NT2/D1 (cell line): ENCODE data around the gene BACE1.

ENCODE experiments used
- DNase-seq: peaks from one replicate; pipeline ENCODE4 v3.0.0-alpha.2; 2011; ENCODE audit warnings: low read depth, low spot score
- H3K27me3 ChIP-seq: 2 replicates; pipeline ENCODE4 v1.6.0; 2011; ENCODE audit warnings: mild to moderate bottlenecking; ENCODE audit not compliant: insufficient read length, insufficient read depth
- H3K36me3 ChIP-seq: 2 replicates; pipeline ENCODE4 v1.6.1; 2011; ENCODE audit warnings: mild to moderate bottlenecking, low read length, mixed read lengths; ENCODE audit not compliant: insufficient read depth, insufficient read length
- H3K4me1 ChIP-seq: 2 replicates; pipeline ENCODE4 v1.5.1; 2011; ENCODE audit not compliant: insufficient read depth, insufficient read length
- H3K4me3 ChIP-seq: 2 replicates; pipeline ENCODE4 v1.5.1; 2011; ENCODE audit warnings: low read depth; ENCODE audit not compliant: insufficient read length
- H3K9ac ChIP-seq: 2 replicates; pipeline ENCODE4 v1.6.0; 2011; ENCODE audit warnings: low read depth; ENCODE audit not compliant: insufficient read length
- H3K9me3 ChIP-seq: 2 replicates; pipeline ENCODE4 v1.5.1; 2011; ENCODE audit warnings: mild to moderate bottlenecking, low read length; ENCODE audit not compliant: insufficient read depth
- SUZ12 ChIP-seq: IDR thresholded peaks from 2 replicates; pipeline ENCODE4 v1.6.1; 2011; ENCODE audit not compliant: insufficient read length, insufficient read depth; ENCODE audit errors: extremely low read depth
- YY1 ChIP-seq: IDR thresholded peaks from 2 replicates; pipeline ENCODE4 v1.6.1; 2011; ENCODE audit not compliant: insufficient read length, insufficient read depth
- ZNF274 ChIP-seq: IDR thresholded peaks from 2 replicates; pipeline ENCODE4 v1.6.1; 2011; ENCODE audit warnings: mild to moderate bottlenecking, low read depth, low read length

Gene BACE1

GRCh38 chr11:117295438-117296137 is 20.5 kb downstream of the BACE1 start:
- H3K9ac ChIP-seq: no peak overlapping the region
- no peak for TF ChIP-seq SUZ12
- no peak for TF ChIP-seq YY1
- TF ChIP-seq ZNF274: no peak

GRCh38 chr11:117292616-117293015 is 23.4 kb downstream of the BACE1 start:
- Histone ChIP-seq H3K36me3 (peaks cover 59% of the 10 kb centered on the region), H3K9ac (no peak overlapping the region), H3K4me1 (peaks cover 2% of the 10 kb centered on the region), H3K4me3 (no peak overlapping the region), H3K9me3 (no peaks in the 10 kb centered on the region), H3K27me3 (no peaks in the 10 kb centered on the region)
- TF ChIP-seq SUZ12: no peak
- no peak for TF ChIP-seq YY1
- no peak for TF ChIP-seq ZNF274
- DNase-seq: no peak

More at GRCh38 chr11:117295438-117296137, 20.5 kb downstream of the BACE1 start:
- DNase-seq: no peak
- no peaks in the 10 kb centered on the region for H3K27me3 ChIP-seq
- H3K36me3 ChIP-seq: peaks cover 29% of the 10 kb centered on the region
- H3K9me3 ChIP-seq: no peaks in the 10 kb centered on the region
- peaks cover 4% of the 10 kb centered on the region for H3K4me1 ChIP-seq
- no peak overlapping the region for H3K4me3 ChIP-seq

- Histone ChIP-seq H3K36me3 (peaks cover 68% of the 10 kb centered on the region), H3K27me3 (no peaks in the 10 kb centered on the region), H3K9ac (no peak within 1 kb of the TSS), H3K4me3 (no peak within 1 kb of the TSS), H3K9me3 (no peaks in the 10 kb centered on the region), H3K4me1 (peaks cover 2% of the 10 kb centered on the region)
- no peak for DNase-seq
- TF ChIP-seq ZNF274: no peak
- no peak for TF ChIP-seq SUZ12
- no peak for TF ChIP-seq YY1
Observed at GRCh38 chr11:117290809-117291396, 25.2 kb downstream of the BACE1 start, which contains the start of gene BACE1-AS. BACE1-AS (plus strand) TSS chr11:117291346.

GRCh38 chr11:117289795-117290194 is 26.3 kb downstream of the BACE1 start:
- no peaks in the 10 kb centered on the region for H3K27me3 ChIP-seq
- H3K36me3 ChIP-seq: peaks cover 76% of the 10 kb centered on the region
- no peak for TF ChIP-seq ZNF274
- no peak for TF ChIP-seq YY1
- no peak for TF ChIP-seq SUZ12
- H3K4me1 ChIP-seq: no peaks in the 10 kb centered on the region
- H3K9ac ChIP-seq: no peak overlapping the region
- H3K9me3 ChIP-seq: no peaks in the 10 kb centered on the region
- no peak for DNase-seq
- no peak overlapping the region for H3K4me3 ChIP-seq

GRCh38 chr11:117287668-117288067 is 28.4 kb downstream of the BACE1 start:
- H3K9me3 ChIP-seq: no peaks in the 10 kb centered on the region
- no peak overlapping the region for H3K4me3 ChIP-seq
- no peaks in the 10 kb centered on the region for H3K4me1 ChIP-seq
- TF ChIP-seq YY1: no peak
- no peak for TF ChIP-seq SUZ12
- TF ChIP-seq ZNF274: no peak
- H3K36me3 ChIP-seq: peaks cover 78% of the 10 kb centered on the region
- H3K27me3 ChIP-seq: no peaks in the 10 kb centered on the region
- no peak overlapping the region for H3K9ac ChIP-seq
- no peak for DNase-seq

GRCh38 chr11:117286588-117286987 is 29.5 kb downstream of the BACE1 start:
- H3K4me3 ChIP-seq: no peak overlapping the region
- H3K9me3 ChIP-seq: no peaks in the 10 kb centered on the region
- no peak for DNase-seq
- H3K36me3 ChIP-seq: peaks cover 85% of the 10 kb centered on the region
- TF ChIP-seq YY1 (no peak), ZNF274 (no peak), SUZ12 (no peak)
- no peaks in the 10 kb centered on the region for H3K4me1 ChIP-seq
- H3K9ac ChIP-seq: no peak overlapping the region
- H3K27me3 ChIP-seq: no peaks in the 10 kb centered on the region

- no peak overlapping the region for H3K4me3 ChIP-seq
- no peak for DNase-seq
- H3K9me3 ChIP-seq: no peaks in the 10 kb centered on the region
- no peak overlapping the region for H3K9ac ChIP-seq
- TF ChIP-seq SUZ12 (no peak), ZNF274 (no peak), YY1 (no peak)
- no peaks in the 10 kb centered on the region for H3K4me1 ChIP-seq
- H3K36me3 ChIP-seq: peaks cover 65% of the 10 kb centered on the region
- no peaks in the 10 kb centered on the region for H3K27me3 ChIP-seq
Observed at GRCh38 chr11:117284053-117284452, 32.0 kb downstream of the BACE1 start.

GRCh38 chr11:117282956-117283355 is 33.1 kb downstream of the BACE1 start:
- no peak for TF ChIP-seq SUZ12
- TF ChIP-seq ZNF274: no peak
- no peak for TF ChIP-seq YY1
- no peak overlapping the region for H3K9ac ChIP-seq
- no peak overlapping the region for H3K4me3 ChIP-seq
- no peaks in the 10 kb centered on the region for H3K9me3 ChIP-seq
- DNase-seq: no peak
- peaks cover 55% of the 10 kb centered on the region for H3K36me3 ChIP-seq
- H3K27me3 ChIP-seq: no peaks in the 10 kb centered on the region
- H3K4me1 ChIP-seq: no peaks in the 10 kb centered on the region
